ENCODE measurements around the gene DGKZ. TPM values are rescaled to one million over a fixed set of nuclear protein-coding genes. Genes with fewer than 3 reads are reported as not detected.

Gene DGKZ
- total and polyA plus RNA-seq, 2 donors (not counting 3 experiments of a cell fraction or from before 2014, with no cell fraction given), result 88.8 to 127 TPM

- Histone ChIP-seq H3K9ac (replicated peaks; ENCODE audit: extremely low read depth, insufficient read depth, low read length) (no peak overlapping the region), H3K27me3 (ENCODE audit: control insufficient read depth in 2 of 2, insufficient read depth in 2 of 2, low read length in 2 of 2) (peaks cover 46% of the 10 kb centered on the region in 2 experiments), H3K4me1 (ENCODE audit: control insufficient read depth, extremely low read depth, insufficient read depth, low read length) (no peaks in the 10 kb centered on the region), H4K20me1 (replicated peaks; ENCODE audit: control insufficient read depth, extremely low read depth, insufficient read depth, low read length) (no peaks in the 10 kb centered on the region), H3K9me1 (replicated peaks; ENCODE audit: control insufficient read depth, extremely low read depth, insufficient read depth, low read length) (no peaks in the 10 kb centered on the region), H3K79me2 (ENCODE audit: control insufficient read depth, insufficient read depth, low read length) (no peaks in the 10 kb centered on the region), H3K9me3 (replicated peaks; ENCODE audit: control insufficient read depth, insufficient read depth, low read length) (no peaks in the 10 kb centered on the region), H3K4me2 (ENCODE audit: insufficient read depth, low read length) (no peak overlapping the region), H3K4me3 (replicated peaks in 1 of 3; ENCODE audit: insufficient read depth in 1 of 3, low read depth in 1 of 3, low read length in 3 of 3) (no peak overlapping the region), H2AFZ (ENCODE audit: low read depth, low read length) (no peak overlapping the region), H3K27ac (ENCODE audit: insufficient read depth, low read depth, low read length) (no peak overlapping the region), H3K36me3 (ENCODE audit: control insufficient read depth in 2 of 2, extremely low read depth in 1 of 2, insufficient read depth in 2 of 2, low read length in 2 of 2) (no peaks in the 10 kb centered on the region)
- ChIA-PET POLR2A (no interaction called here), CTCF (interaction anchor here (1.0 to 4.0 kb wide), 8 partner anchors 10 to 41 kb away, joined by 3 to 30 read pairs (median 6); no protein-coding TSS in a partner anchor)
- TF ChIP-seq MAX (IDR thresholded peaks at IDR 0.05; ENCODE audit: insufficient read depth, insufficient read length), result no peak
- TF ChIP-seq GATA2 (IDR thresholded peaks at IDR 0.05; ENCODE audit: insufficient read depth, insufficient read length, low read depth, low read length), result no peak
- no peak for TF ChIP-seq FOS (IDR thresholded peaks at IDR 0.05; ENCODE audit: borderline replicate concordance, insufficient read depth, low read length)
- TF ChIP-seq EZH2 (IDR thresholded peaks at IDR 0.05; ENCODE audit: borderline replicate concordance, low read depth, low read length, severe bottlenecking), result no peak
- no peak for TF ChIP-seq POLR2A (IDR thresholded peaks at IDR 0.05; ENCODE audit: low read depth, low read length)
- TF ChIP-seq JUN (IDR thresholded peaks at IDR 0.05; ENCODE audit: borderline replicate concordance, insufficient read depth, insufficient read length, low read depth), result no peak
- TF ChIP-seq MYC (IDR thresholded peaks at IDR 0.05; ENCODE audit: low read depth, low read length), result no peak
- no peak for TF ChIP-seq CTCF (IDR thresholded peaks at IDR 0.05; ENCODE audit: extremely low read depth in 1 of 2, insufficient read depth in 1 of 2, low read depth in 1 of 2, low read length in 2 of 2)
- no peak for TF ChIP-seq POLR2AphosphoS5 (IDR thresholded peaks at IDR 0.05; ENCODE audit: insufficient read depth, low read depth, low read length)
- BruUV-seq (replicated peaks), result no TSS peak
- FAIRE-seq (no peak), DNase-seq (ENCODE audit: low read depth, low spot score) (no peak)
- intact Hi-C loops (cut with micrococcal nuclease), result no loop called here
- dilution Hi-C loops (cut with MboI; ENCODE audit: extremely low pct_ligation_motif_present, low sequenced_read_pairs), result no loop called here
Observed at GRCh38 chr11:46330154-46330553, 17.1 kb upstream of the DGKZ start.
